Endothelial cell of umbilical vein (primary cell): ENCODE measurements around the gene N4BP2. TPM values are rescaled to one million over a fixed set of nuclear protein-coding genes. Genes with fewer than 3 reads are reported as not detected.

Source experiments
- BruUV-seq: library from RNA; stranded (reverse); fragments of 400-500 nt; replicated peaks from 2 replicates; lab custom pipeline; 2021; lab: Mats Ljungman, UMichigan
- CTCF ChIA-PET: fragments of 300-600, 350-600 bp; sonication (Branson Sonifier 250); formaldehyde crosslinking; loops from one replicate; lab custom pipeline; 2021; ENCODE audit warnings: antibody characterized with exemption, inconsistent platforms; lab: Charles Lee
- POLR2A ChIA-PET: fragments of 300-600, 350-600 bp; sonication (Branson Sonifier 250); formaldehyde crosslinking; loops from one replicate; lab custom pipeline; 2021; ENCODE audit warnings: antibody characterized with exemption, inconsistent platforms; lab: Charles Lee
- DNase-seq: peaks from one replicate; pipeline ENCODE4 v3.0.0-alpha.2; 2011; ENCODE audit warnings: low read depth, low spot score
- FAIRE-seq: peaks from 2 replicates; lab custom pipeline; 2011; peaks lifted over from hg19 to GRCh38; lab: Jason Lieb, UNC
- H2AFZ ChIP-seq: 2 replicates; pipeline ENCODE4 v1.6.0; 2012; ENCODE audit warnings: low read depth, low read length, control low read depth, inconsistent platforms
- H3K27ac ChIP-seq: 2 replicates; pipeline ENCODE4 v1.5.1; 2011; ENCODE audit warnings: low read depth, mild to moderate bottlenecking, control low read depth, low read length, moderate library complexity; ENCODE audit not compliant: insufficient read depth
- H3K27me3 ChIP-seq, 2 experiments: 2 replicates each; pipeline versions ENCODE4 v1.6.0 to v1.6.1; 2011; ENCODE audit warnings: low read length in 2 of 2, mixed read lengths in 1 of 2; ENCODE audit not compliant: control insufficient read depth in 2 of 2, insufficient read depth in 2 of 2
- H3K36me3 ChIP-seq, 2 experiments: 2 replicates in 1 of 2; 3 replicates in 1 of 2; pipeline ENCODE4 v1.5.1; 2011; ENCODE audit warnings: low read length in 2 of 2, mild to moderate bottlenecking in 1 of 2, moderate library complexity in 1 of 2; ENCODE audit not compliant: control insufficient read depth in 2 of 2, insufficient read depth in 2 of 2; ENCODE audit errors: extremely low read depth in 1 of 2
- H3K4me1 ChIP-seq: 3 replicates; pipeline ENCODE4 v1.5.1; 2011; ENCODE audit warnings: mild to moderate bottlenecking, low read length; ENCODE audit not compliant: control insufficient read depth, insufficient read depth; ENCODE audit errors: extremely low read depth
- H3K4me2 ChIP-seq: 2 replicates; pipeline ENCODE4 v1.6.1; 2011; ENCODE audit warnings: low read length, control low read depth, mixed read lengths; ENCODE audit not compliant: insufficient read depth
- H3K4me3 ChIP-seq, 3 experiments: fragments of 200-600 bp in 1 of 3; sonication (generic), shearing (Covaris generic) in 1 of 3; replicated peaks in 1 of 3; 2 replicates each; pipeline ENCODE4 v1.5.1; 2011 to 2016; ENCODE audit warnings: control low read depth in 3 of 3, low read length in 3 of 3, mild to moderate bottlenecking in 2 of 3, inconsistent platforms in 1 of 3, low read depth in 1 of 3, moderate library complexity in 1 of 3; ENCODE audit not compliant: insufficient read depth in 1 of 3
- H3K79me2 ChIP-seq: 2 replicates; pipeline ENCODE4 v1.6.0; 2012; ENCODE audit warnings: low read length, inconsistent platforms; ENCODE audit not compliant: control insufficient read depth, insufficient read depth
- H3K9ac ChIP-seq: replicated peaks from 2 replicates; pipeline ENCODE3; 2011; ENCODE audit warnings: low read length, control low read depth; ENCODE audit not compliant: insufficient read depth; ENCODE audit errors: extremely low read depth
- H3K9me1 ChIP-seq: replicated peaks from 3 replicates; pipeline ENCODE4 v1.6.0; 2011; ENCODE audit warnings: mild to moderate bottlenecking, low read length; ENCODE audit not compliant: control insufficient read depth, insufficient read depth; ENCODE audit errors: extremely low read depth
- H3K9me3 ChIP-seq: replicated peaks from 2 replicates; pipeline ENCODE4 v1.5.1; 2012; ENCODE audit warnings: low read length, inconsistent platforms; ENCODE audit not compliant: control insufficient read depth, insufficient read depth
- H4K20me1 ChIP-seq: replicated peaks from 2 replicates; pipeline ENCODE3; 2011; ENCODE audit warnings: mild to moderate bottlenecking, low read length; ENCODE audit not compliant: control insufficient read depth, insufficient read depth; ENCODE audit errors: extremely low read depth
- CTCF ChIP-seq, 2 donors: IDR thresholded peaks; 1 replicate in 1 of 2; 2 replicates in 1 of 2; pipeline ENCODE4 v1.5.1; 2011; ENCODE audit warnings: low read length in 2 of 2, mild to moderate bottlenecking in 2 of 2, moderate library complexity in 2 of 2, control low read depth in 1 of 2, inconsistent platforms in 1 of 2, low read depth in 1 of 2; ENCODE audit not compliant: insufficient read depth in 1 of 2; ENCODE audit errors: extremely low read depth in 1 of 2
- EZH2 ChIP-seq: IDR thresholded peaks from 2 replicates; pipeline ENCODE4 v1.6.1; 2012; ENCODE audit warnings: borderline replicate concordance, low read depth, mild to moderate bottlenecking, moderate library complexity, low read length, inconsistent platforms; ENCODE audit not compliant: severe bottlenecking
- FOS ChIP-seq: IDR thresholded peaks from 2 replicates; pipeline ENCODE4 v1.6.1; 2011; ENCODE audit warnings: mild to moderate bottlenecking, low read length, moderate library complexity, borderline replicate concordance; ENCODE audit not compliant: insufficient read depth
- GATA2 ChIP-seq: IDR thresholded peaks from 2 replicates; pipeline ENCODE4 v1.7.0; 2011; ENCODE audit warnings: low read depth, mild to moderate bottlenecking, moderate library complexity, mixed read lengths, low read length; ENCODE audit not compliant: insufficient read length, insufficient read depth
- JUN ChIP-seq: IDR thresholded peaks from 2 replicates; pipeline ENCODE4 v1.6.1; 2011; ENCODE audit warnings: borderline replicate concordance, low read depth; ENCODE audit not compliant: insufficient read length, insufficient read depth
- MAX ChIP-seq: IDR thresholded peaks from 2 replicates; pipeline ENCODE4 v1.6.1; 2011; ENCODE audit not compliant: insufficient read depth, insufficient read length
- MYC ChIP-seq: IDR thresholded peaks from one replicate; pipeline ENCODE4 v1.6.1; 2011; ENCODE audit warnings: mild to moderate bottlenecking, low read depth, low read length
- POLR2A ChIP-seq: IDR thresholded peaks from 2 replicates; pipeline ENCODE4 v1.6.1; 2012; ENCODE audit warnings: low read depth, mild to moderate bottlenecking, control low read depth, low read length
- POLR2AphosphoS5 ChIP-seq: IDR thresholded peaks from 2 replicates; pipeline ENCODE4 v1.6.1; 2012; ENCODE audit warnings: low read depth, mild to moderate bottlenecking, control low read depth, low read length, moderate library complexity; ENCODE audit not compliant: insufficient read depth
- dilution Hi-C: fragments of 300-500 bp; cut with MboI; formaldehyde crosslinking; loops from one replicate; pipeline ENCODE4 v1.15.0; 2019; ENCODE audit warnings: low sequenced_read_pairs; ENCODE audit not compliant: extremely low pct_ligation_motif_present
- intact Hi-C: fragments of 100-400 bp; cut with micrococcal nuclease; formaldehyde crosslinking; loops from one replicate; pipeline ENCODE4 v1.10.0; 2022
- polyA plus RNA-seq, 4 experiments: library from polyadenylated mRNA; depleted of rRNA in 3 of 4; stranded (reverse) in 3 of 4; unstranded in 1 of 4; fragments of >200 nt; gene quantifications; 2 replicates each; pipeline versions ENCODE4 v1.2.1 to v1.2.3, GENCODE V29; 2011 to 2012; ENCODE audit warnings: missing spikeins in 1 of 4
- total RNA-seq: library from RNA; stranded (reverse); gene quantifications from 2 replicates; pipeline ENCODE4 v1.2.3, GENCODE V29; 2021

The N4BP2 gene
- total and polyA plus RNA-seq, 2 donors (not counting 3 experiments of a cell fraction or from before 2014, with no cell fraction given) = 0.87 to 6.9 TPM

- TF ChIP-seq JUN = no peak
- POLR2A ChIA-PET = no interaction called here
- no peak for DNase-seq
- peaks cover 11% of the 10 kb centered on the region for H3K4me1 ChIP-seq
- H3K27me3 ChIP-seq = no peaks in the 10 kb centered on the region
- intact Hi-C loops (no loop called here), dilution Hi-C loops (no loop called here)
- no TSS peak for BruUV-seq
- CTCF ChIA-PET = interaction anchor here (0.6 to 1.6 kb wide), 4 partner anchors 12 to 142 kb away, joined by 3 to 6 read pairs (median 3); no protein-coding TSS in a partner anchor
- no peak overlapping the region for H3K27ac ChIP-seq
- H3K4me3 ChIP-seq = no peak overlapping the region
- FAIRE-seq = no peak
- H3K9ac ChIP-seq = no peak overlapping the region
- no peak overlapping the region for H3K4me2 ChIP-seq
- no peaks in the 10 kb centered on the region for H4K20me1 ChIP-seq
- no peaks in the 10 kb centered on the region for H3K9me3 ChIP-seq
- H3K36me3 ChIP-seq = no peaks in the 10 kb centered on the region
- peak overlapping the region; percentile 62 for H2AFZ ChIP-seq
- H3K79me2 ChIP-seq = no peaks in the 10 kb centered on the region
- no peaks in the 10 kb centered on the region for H3K9me1 ChIP-seq
These were observed 127.2 kb downstream of the N4BP2 start for GRCh38 chr4:40183615-40184411.

GRCh38 chr4:40185830-40186664 is 129.4 kb downstream of the N4BP2 start:
- no TSS peak for BruUV-seq
- FAIRE-seq = no peak

More at GRCh38 chr4:40185830-40186664, 129.4 kb downstream of the N4BP2 start:
- no peak overlapping the region for H3K4me3 ChIP-seq
- peaks cover 1% of the 10 kb centered on the region for H3K4me1 ChIP-seq
- H3K4me2 ChIP-seq = no peak overlapping the region
- intact Hi-C loops = no loop called here
- no peaks in the 10 kb centered on the region for H3K27me3 ChIP-seq
- H3K79me2 ChIP-seq = no peaks in the 10 kb centered on the region
- H3K9me3 ChIP-seq = no peaks in the 10 kb centered on the region
- DNase-seq = no peak
- dilution Hi-C loops = no loop called here
- no peaks in the 10 kb centered on the region for H4K20me1 ChIP-seq
- ChIA-PET CTCF (interaction anchor here (0.7 to 1.5 kb wide), 3 partner anchors 9 to 21 kb away, joined by 3 read pairs; no protein-coding TSS in a partner anchor), POLR2A (no interaction called here)
- TF ChIP-seq POLR2A (no peak), MAX (no peak), JUN (no peak), FOS (no peak), CTCF (IDR thresholded peaks at IDR 0.05; ENCODE audit: extremely low read depth in 1 of 2, insufficient read depth in 1 of 2, low read depth in 1 of 2, low read length in 2 of 2) (no peak), MYC (no peak), POLR2AphosphoS5 (no peak), EZH2 (no peak), GATA2 (no peak)
- no peak overlapping the region for H3K27ac ChIP-seq
- H3K9me1 ChIP-seq = no peaks in the 10 kb centered on the region
- no peak overlapping the region for H3K9ac ChIP-seq
- H2AFZ ChIP-seq = no peak overlapping the region
- H3K36me3 ChIP-seq = no peaks in the 10 kb centered on the region
